ENCODE measurements around the gene CNNM4. TPM values are rescaled to one million over a fixed set of nuclear protein-coding genes. Genes with fewer than 3 reads are reported as not detected.

CNNM4 gene
- total RNA-seq, 1 experiment from 2014 or later: 7.6 TPM

DNA sequence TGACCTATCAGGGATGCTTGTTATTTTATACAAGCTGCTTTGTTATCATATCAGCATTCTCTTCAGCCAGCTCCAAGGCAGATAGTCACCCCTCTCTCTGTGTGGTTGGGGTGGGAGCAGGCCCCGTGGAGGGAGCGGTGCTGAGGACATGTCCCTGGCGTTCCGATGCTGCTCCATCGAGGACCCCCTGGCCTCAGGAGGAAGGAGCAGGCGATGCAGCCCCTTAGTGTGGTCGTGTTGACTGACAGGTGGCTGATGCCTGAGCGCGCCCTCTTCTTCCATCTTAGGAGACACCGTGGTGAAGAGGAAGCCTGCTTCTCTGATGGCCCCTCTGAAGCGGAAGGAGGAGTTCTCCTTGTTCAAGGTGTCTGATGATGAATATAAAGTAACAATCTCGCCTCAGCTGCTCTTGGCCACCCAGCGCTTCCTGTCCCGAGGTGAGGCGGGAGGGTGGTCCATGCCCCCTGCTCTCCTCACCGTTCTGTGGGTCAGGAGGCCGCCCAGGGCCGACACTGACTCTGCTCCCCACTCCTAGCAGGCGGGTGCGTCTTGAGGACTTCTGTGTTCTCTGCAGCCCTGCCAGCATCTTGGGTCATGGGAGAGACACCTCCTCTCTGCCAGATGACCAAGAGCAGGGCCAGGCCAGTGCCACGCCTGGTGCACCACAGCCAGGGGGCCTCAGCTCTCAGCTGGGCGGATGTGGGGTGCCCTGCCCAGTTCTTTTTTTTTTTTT, 66.0 kb downstream of the CNNM4 start:
- no peak for DNase-seq (ENCODE audit: extremely low read depth, low read depth)

DNA sequence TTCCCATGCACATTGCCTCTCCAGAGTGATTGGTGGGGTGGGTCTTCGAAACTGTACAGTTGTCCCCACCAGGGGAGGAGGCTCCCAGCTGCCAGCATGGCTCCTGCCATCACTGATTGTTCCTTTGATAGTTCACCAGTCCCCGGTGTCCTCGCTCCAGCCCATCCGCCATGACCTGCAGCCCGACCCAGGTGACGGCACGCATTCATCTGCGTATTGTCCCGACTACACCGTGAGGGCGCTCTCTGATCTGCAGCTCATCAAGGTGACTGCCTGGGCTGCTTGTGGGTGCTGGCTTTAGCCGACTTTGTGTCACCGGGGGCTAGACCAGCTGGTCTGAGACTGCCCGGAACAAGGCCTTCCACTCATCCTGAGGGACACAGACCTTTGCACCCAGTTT, 67.7 kb downstream of the CNNM4 start:
- DNase-seq (ENCODE audit: extremely low read depth, low read depth): no peak

DNA sequence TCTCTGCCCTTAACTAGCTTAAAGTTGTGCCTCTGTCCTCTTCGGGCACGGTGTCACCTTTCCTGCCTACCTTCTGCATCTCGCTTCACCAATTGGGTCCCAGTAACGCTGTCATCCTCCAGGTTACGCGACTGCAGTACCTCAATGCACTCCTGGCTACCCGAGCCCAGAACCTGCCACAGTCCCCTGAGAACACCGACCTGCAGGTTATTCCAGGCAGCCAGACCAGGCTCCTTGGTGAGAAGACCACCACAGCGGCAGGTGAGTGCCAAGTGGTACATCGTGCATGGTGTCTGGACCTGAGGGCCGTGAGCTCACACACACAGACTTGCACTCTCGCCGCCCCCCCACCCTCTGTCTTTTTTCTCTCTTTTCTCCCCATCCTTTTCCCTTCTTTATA, 68.2 kb downstream of the CNNM4 start:
- DNase-seq (ENCODE audit: extremely low read depth, low read depth): no peak

DNA sequence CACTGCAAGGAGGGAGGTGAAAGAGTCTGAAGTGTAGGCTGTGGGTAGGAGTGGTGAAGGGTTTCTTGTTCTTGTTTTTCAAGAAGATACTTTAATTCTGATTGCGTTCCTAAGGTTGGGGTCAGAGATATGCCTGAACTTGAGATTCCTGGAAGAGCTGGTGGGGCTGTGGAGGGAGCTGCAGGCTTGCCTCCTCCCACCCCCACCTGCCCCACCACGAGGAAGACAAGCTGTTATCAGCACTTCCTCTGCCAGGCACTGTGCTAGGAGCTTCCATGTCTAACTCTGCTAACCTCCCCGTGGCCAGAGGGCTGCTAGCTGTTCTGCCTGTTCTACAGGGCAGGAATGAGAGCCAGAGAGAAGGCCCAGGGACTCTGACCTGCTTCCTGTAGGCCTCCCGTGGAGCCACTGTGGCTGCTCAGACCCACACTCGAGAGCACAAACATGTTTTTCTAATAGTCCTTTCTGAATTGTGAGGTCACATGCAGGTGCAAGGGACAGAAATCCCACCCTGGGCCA, 69.4 kb downstream of the CNNM4 start:
- DNase-seq (ENCODE audit: extremely low read depth, low read depth): no peak

DNA sequence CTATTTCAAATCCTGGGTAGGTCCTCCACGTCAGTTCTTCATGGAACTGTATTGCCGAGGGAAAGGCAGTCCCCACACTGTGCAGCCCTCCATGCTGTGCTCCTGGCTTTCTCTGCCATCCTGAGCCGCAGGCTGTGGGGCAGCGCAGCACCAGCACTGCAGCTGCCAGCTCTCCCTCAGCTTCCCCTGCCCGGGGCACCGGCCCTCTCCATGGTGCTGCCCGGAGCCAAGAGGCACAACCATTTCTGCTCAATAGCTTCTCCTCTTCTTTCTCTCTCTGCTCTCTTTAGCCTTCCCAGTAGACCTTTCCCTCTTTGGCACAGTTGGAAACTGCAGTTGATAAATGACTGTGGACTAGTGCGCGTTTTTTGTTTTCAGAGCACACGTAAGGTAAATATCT, 71.0 kb downstream of the CNNM4 start:
- no peak for DNase-seq (ENCODE audit: extremely low read depth, low read depth)

DNA sequence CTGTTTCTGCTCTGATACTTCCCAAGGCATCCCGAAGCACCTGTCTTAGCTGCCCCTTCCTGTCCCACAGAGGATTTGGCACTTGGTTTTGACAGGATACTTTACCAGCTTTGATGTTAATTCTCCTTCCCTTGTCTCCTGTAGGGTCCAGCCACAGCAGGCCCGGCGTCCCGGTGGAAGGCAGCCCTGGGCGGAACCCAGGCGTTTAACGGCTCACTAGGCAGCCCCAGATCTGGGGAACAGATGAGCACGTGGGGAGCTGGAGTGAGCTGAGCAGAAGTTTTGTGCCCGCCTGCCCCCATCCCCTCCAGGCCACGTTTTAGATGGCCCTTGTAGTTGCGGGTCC, 71.7 kb downstream of the CNNM4 start:
- DNase-seq (ENCODE audit: extremely low read depth, low read depth): no peak

DNA sequence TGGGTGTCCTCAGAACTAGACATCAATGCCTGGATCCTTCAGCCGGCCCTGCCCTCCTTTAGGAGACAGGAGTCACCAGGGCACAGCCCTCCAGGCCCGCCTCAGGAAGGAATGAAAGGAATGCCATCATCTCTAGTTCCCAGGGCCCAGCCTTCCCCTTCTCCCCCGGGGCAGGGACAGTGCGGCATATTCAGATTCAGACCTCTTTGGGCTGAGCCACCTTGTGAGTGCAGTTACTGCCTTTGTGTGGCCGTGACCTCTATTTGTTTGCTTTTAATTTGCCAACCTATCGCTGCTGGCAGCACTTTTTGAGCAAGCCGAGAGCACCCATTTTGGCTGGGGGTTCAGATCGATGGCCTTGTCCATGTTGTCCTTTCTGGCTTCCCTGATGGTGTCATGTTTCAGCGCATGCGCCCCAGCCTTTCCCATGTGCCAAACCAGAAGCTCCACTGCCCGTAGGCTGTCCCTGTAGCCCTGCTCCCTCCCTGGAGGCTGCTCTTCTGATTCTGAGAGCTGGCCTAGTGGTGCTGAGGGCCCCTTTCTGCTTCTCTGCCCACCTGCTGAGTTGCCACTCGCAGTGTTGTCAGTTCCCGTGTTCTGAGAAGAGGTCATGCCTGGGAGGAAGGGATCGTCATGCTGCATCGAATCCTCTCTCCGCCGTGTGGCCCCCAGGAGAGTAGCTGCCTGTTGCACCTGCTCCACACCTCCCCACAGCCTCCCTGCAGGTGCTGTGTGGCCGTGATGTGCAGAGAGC, 72.2 kb downstream of the CNNM4 start:
- DNase-seq (ENCODE audit: extremely low read depth, low read depth): peak; percentile 77

DNA sequence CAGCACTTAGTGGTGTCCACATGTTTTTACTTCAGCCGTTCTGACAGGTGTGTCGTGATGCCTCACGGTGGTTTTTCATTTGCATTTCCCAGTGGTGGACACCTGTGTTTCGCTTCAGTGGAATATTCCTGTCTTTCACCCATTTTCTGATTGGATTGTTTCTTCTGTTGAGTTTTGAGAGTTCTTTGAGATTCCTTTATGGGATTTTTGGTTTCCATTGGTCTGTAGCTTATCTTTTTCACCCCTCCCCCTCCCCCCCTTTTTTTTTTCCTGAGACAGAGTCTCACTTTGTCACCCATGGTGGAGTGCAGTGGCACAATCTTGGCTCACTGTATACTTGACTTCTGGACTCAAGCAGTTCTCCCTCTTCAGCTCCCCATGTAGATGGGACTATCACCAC, 75.1 kb downstream of the CNNM4 start:
- DNase-seq (ENCODE audit: extremely low read depth, low read depth): no peak

DNA sequence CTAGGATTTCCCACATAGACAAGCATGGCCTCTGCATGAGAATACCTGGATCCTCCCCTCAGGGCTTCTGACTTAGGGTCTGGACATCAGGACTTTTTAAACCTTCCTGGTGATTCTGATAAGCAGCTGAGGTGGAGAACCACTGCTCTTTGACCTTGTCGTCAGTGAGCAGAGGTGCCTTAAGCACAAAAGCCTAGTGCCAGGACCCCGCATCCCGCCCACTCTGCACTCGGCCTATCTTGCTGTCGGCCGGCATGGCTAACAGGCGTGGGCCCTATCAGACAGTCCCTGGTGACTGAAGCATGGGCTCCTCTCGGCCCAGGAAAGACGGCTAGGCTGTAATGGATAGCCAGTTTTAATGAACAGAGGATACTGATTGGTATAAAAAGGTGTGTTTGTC, 76.9 kb downstream of the CNNM4 start:
- no peak for DNase-seq (ENCODE audit: extremely low read depth, low read depth)

DNA sequence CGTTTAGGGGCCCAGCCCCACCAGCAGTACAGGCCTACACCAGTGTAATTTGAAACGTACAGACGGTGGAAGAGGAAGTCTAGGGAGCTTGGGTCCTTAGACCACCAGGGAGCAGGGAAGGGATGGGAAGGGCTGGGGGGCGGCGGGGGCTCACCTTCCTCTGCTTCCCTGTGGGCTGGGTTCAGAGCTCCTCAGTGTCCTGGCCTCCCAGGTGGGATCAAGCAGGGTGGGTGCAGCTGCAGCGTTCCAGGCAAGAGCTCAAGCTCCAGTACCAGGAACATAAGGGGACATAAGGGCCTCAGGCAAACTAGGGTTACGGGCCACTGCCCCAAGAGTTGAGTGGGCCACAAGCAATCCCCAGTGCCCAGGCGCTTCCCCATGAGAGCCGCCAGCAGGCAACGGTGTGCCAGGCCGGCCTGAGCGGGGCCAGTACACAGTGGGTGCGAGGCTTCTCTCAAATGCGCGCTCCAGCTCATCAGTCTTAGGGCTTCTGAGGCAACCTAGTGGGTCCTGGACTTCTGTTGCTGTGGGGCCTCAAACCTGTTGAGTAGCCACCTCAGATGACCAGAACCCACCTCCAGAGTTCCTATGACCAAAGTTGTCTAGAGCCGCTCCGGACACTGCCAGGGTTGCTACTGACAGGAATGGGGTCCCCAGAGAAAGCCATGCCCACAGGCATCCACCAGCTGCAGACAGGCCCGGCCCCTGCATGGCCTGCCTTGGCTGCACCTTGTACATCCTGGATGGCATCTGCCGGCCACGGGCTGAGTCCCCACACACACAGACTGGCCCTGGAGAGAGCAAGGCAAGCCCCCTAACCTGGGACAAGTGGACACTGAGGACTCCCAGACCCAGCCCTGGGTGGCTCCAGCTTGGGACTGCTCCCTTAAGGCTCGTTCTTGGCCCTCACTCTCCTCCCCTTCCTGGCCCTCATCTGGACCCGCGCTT, 77.9 kb downstream of the CNNM4 start:
- no peak for DNase-seq (ENCODE audit: extremely low read depth, low read depth)

DNA sequence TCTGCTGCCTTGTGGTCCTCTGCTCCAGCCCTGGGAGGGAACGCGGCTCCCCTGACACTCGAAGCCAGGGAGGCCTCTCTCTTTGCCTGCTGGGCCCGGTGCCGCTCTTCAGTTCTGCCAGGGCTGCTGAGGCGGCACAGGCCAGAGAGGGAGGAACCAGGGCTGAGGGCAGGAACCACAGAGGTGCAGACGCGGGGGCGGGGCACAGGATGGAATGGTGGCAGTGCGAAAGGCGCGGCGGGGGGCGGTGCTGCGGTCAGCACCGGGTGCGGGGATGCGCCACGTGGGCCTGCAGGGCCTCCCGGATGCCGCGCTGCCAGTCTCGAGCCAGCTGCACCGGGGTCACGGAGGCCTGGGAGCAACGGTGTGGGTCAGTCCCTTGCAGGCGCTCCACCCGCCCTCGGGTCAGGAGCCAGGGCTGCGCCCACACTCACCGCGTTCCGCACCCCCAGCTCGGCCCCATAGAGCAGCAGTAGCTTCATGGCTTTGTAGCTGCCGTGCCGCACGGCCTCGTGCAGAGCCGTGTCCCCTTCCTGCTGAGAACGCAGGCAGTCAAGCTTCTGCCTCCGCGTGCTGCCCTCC, 78.7 kb downstream of the CNNM4 start:
- no peak for DNase-seq (ENCODE audit: extremely low read depth, low read depth)

DNA sequence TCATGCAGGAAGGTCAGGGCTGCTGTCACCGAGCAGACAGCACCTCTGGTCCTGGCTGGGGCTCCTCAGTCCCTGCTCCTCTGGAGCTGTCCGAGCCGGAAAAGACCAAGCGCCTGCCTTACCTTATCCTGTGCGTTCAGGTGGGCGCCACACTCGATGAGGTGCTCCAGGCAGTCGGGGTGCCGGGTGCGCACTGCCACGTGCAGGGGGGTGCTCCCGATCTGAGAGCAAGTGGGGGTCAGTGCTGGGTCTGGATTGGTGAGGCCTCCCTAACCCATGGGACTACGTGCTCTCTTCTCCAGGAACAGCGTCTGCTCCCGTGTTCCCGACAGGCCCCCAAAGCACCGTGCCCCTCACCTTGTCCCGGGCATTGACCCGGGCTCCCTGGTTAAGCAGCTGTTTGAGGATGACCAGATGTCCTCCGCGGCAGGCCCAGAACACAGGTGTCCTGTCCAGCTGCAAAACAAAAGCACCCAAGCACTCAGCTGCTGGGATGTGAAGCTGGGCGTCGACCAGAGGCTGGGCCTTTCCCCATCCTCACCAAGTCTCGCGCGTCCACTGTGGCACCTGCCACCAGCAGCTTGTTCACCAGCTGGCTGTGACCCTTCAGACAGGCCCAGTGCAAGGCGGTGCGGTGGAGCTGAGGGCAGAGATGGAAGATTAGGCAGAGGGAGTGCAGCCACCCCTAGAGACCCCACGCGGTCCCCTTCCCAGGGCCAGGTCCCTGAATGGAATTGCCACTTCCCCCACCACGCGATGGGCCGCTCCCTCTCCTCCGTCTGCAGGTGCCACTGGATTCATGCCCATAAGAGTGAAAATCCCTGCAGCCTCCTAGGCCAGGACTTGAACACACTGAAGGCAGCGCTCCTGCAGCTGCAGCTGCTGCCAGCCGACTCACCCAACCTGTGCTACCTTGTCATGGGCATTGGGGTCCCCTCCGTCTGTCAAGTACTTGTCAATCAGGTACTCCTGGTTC, 79.5 kb downstream of the CNNM4 start:
- no peak for DNase-seq (ENCODE audit: extremely low read depth, low read depth)

DNA sequence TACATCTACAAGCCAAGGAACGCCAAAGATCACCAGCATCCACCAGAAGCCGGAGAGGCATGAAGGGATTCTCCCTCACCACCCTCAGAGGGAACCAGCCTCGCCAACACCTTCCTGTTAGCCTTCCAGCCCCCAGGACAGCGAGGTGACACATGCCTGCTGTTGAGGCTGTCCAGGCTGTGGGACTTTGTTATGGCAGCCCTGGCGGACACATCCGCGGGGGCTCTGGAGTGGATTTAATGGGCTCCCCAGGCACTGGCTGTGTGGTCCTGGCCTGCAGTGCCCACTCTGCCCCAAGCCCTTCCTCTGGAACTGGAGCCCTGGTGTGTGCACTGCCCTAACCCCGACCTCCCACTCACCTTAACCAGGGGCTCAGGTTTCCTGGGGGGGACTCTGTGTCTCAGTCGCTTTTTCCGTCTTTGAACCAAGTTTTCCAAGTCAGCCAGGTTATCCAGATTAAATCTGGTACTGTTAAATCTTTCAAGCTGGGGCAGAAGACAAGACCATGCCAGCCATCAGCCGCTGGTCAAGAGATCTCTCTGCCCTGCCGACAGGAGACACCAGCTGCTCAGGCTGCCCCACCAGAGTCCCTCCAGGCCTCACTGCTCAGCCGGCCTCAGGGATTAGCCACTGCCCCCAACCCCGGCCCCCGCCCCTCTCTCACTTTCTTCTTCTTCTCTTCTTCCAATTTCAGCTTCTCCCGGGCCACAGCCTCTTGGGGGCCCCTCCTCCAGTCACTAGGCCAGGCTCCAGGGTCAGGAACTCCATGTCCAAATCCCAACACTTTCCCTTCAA, 81.2 kb downstream of the CNNM4 start:
- DNase-seq (ENCODE audit: extremely low read depth, low read depth): no peak

DNA sequence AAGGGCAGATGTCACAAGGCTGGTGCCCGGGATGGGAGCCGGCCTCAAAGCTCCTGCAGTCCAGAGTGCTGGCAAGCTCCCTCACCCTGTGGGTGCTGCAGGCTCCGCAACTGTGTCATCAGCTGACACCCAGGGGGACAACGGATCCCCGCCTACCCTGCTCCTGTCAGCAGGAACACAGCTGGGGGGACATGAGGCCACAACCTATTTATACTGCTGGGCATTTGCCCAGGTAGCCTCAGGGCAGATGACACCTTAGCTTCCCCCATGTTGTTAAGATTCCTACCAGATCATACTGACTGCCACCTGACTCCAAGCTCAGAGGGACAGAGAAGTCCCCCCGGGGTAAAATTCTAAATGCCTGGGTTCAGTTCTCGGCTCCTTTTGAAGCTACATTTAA, 81.9 kb downstream of the CNNM4 start:
- DNase-seq (ENCODE audit: extremely low read depth, low read depth): no peak

DNA sequence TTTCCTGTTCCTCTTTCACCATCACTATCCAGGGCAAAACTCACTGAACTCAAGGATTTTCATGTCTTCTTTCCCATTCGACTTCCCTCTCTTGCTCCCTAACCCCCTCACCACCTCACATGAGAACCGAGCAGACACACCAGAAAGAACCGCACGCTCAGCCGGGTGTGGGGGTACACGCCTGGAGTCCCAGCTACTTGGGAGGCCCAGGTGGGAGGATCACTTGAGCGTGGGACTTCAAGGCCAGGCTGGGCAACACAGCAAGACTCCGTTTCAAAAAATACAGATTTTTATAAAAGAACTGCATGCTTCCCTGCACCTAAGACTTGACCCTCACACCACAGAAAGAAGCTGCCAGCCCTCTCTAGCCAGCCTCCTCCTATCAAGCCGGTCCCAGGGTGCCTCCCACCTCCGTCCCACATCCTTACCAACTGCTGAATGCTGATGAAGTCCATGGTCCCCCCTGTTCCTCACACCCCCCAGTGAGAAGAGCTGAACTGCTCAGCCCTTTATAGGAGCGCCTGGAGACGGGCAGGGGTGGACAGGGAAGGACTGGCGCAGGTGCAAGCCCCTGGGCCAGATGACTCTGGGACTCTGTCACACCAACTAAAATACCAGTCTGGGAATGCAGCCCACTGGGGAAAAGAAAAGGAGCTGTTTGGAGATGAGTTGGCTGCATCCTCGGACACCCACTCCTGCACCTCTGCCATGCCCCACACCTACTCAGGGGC, 83.0 kb downstream of the CNNM4 start, which contains the start of gene ANKRD23:
Gene ANKRD23, minus strand, starts transcription at position 484 of the 731 bp plus-strand sequence. Its CDS starts 29 bp downstream, at position 455.
- no peak for DNase-seq (ENCODE audit: extremely low read depth, low read depth)

DNA sequence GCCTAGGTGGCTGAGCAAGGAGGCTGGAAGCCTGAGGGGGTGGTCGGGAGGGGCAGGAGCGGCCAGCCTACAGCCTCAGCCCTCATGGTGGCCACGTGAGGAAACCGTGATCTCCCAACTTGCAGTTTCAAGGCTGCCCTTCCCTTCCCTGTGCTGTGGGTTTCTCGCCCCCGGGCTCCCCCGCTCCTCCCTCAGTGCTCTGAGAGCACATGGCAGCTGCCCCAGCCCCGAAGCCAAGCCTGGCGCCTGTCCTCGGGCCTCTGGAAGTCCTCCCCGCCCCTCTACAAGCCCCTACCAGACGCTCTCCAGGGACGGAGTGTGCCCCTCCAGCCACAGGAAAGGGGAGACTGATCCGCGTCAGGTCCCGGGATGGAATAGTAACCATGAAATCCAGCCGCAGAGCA, 83.7 kb downstream of the CNNM4 start:
- no peak for DNase-seq (ENCODE audit: extremely low read depth, low read depth)

DNA sequence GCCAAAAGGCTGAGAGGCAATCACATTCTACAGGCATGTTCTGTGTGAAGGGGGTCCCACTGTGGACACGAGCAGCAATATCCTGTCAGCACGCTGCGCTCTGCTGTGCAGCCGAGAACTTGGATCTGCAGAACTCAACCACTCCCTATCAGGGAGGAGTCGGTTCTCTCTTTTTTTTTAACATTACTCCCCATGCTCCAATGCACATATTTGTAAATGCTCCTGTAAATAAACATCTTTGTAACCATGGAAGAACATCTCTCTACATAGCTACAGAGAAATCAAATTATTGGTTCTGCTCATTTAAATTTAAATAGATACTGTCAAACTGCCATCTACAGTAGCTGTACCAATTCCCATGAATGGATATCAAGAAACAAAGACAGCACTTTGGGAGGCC, 86.1 kb downstream of the CNNM4 start:
- no peak for DNase-seq (ENCODE audit: extremely low read depth, low read depth)

DNA sequence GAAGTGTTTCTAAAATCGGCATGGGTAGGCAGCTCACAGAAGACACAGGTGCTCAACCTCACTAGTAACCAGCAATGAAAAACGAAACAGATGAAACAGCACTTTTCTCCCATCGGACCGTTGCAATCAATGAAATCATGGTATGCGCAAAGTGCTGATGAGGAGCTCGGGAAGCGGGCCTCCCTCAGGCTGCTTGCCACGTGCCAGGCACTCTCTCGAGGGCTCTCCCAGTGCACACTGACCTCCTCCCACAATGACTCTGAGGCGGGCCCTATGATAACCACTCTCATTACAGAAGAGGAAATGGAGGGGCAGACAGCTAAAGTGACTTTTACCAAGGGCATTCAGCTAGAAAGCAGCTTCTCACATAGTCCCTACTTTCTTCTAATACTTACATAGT, 86.9 kb downstream of the CNNM4 start:
- DNase-seq (ENCODE audit: extremely low read depth, low read depth): no peak

All from NCI-H460 (cell line).